ENCODE measurements around the gene ZNF512B.

Gene ZNF512B

GRCh38 chr20:63945031-63945658 is 24.6 kb downstream of the ZNF512B start:
- TF ChIP-seq EZH2phosphoT487 (IDR thresholded peaks at IDR 0.05; ENCODE audit: borderline replicate concordance): no peak
- no peak for TF ChIP-seq CTCF (conservative IDR thresholded peaks at IDR 0.05; ENCODE audit: low read length)
- Histone ChIP-seq H3F3A (ENCODE audit: low read depth) (peaks cover 14% of the 10 kb centered on the region), H3K79me2 (ENCODE audit: insufficient read depth, low read length) (peaks cover 38% of the 10 kb centered on the region), H3K4me3 (ENCODE audit: low read length, poor library complexity, severe bottlenecking) (no peak overlapping the region), H3K27me3 (ENCODE audit: insufficient read depth, low read length, poor library complexity, severe bottlenecking) (no peaks in the 10 kb centered on the region), H3K4me1 (ENCODE audit: insufficient read depth, low read length, poor library complexity, severe bottlenecking) (peaks cover 9% of the 10 kb centered on the region), H3K36me3 (ENCODE audit: insufficient read depth, low read length) (peaks cover 54% of the 10 kb centered on the region; the same call in 1 of the 2 replicates), H4K20me1 (ENCODE audit: insufficient read depth, low read length, poor library complexity, severe bottlenecking) (peaks cover 49% of the 10 kb centered on the region), H3K9ac (ENCODE audit: low read depth, low read length, poor library complexity, severe bottlenecking) (no peak overlapping the region), H2AFZ (ENCODE audit: low read length) (no peak overlapping the region), H3K4me2 (ENCODE audit: low read depth, low read length, poor library complexity, severe bottlenecking) (no peak overlapping the region), H3K9me2 (replicated peaks; ENCODE audit: low read depth, low read length) (no peaks in the 10 kb centered on the region), H3K9me3 (ENCODE audit: insufficient read depth, low read depth, low read length) (no peaks in the 10 kb centered on the region)

GRCh38 chr20:63944078-63944941 is 25.4 kb downstream of the ZNF512B start:
- Histone ChIP-seq H3K4me2 (ENCODE audit: low read depth, low read length, poor library complexity, severe bottlenecking) (no peak overlapping the region), H2AFZ (ENCODE audit: low read length) (no peak overlapping the region), H3K9me3 (ENCODE audit: insufficient read depth, low read depth, low read length) (no peaks in the 10 kb centered on the region), H3K79me2 (ENCODE audit: insufficient read depth, low read length) (peaks cover 30% of the 10 kb centered on the region), H4K20me1 (ENCODE audit: insufficient read depth, low read length, poor library complexity, severe bottlenecking) (peaks cover 41% of the 10 kb centered on the region), H3K9me2 (replicated peaks; ENCODE audit: low read depth, low read length) (no peaks in the 10 kb centered on the region), H3F3A (ENCODE audit: low read depth) (peaks cover 10% of the 10 kb centered on the region), H3K36me3 (ENCODE audit: insufficient read depth, low read length) (peaks cover 59% of the 10 kb centered on the region; the same call in 1 of the 2 replicates), H3K27me3 (ENCODE audit: insufficient read depth, low read length, poor library complexity, severe bottlenecking) (no peaks in the 10 kb centered on the region), H3K4me1 (ENCODE audit: insufficient read depth, low read length, poor library complexity, severe bottlenecking) (peaks cover 7% of the 10 kb centered on the region), H3K4me3 (ENCODE audit: low read length, poor library complexity, severe bottlenecking) (no peak overlapping the region), H3K9ac (ENCODE audit: low read depth, low read length, poor library complexity, severe bottlenecking) (no peak overlapping the region)
- TF ChIP-seq EZH2phosphoT487 (IDR thresholded peaks at IDR 0.05; ENCODE audit: borderline replicate concordance) (no peak), CTCF (conservative IDR thresholded peaks at IDR 0.05; ENCODE audit: low read length) (no peak)

- H3K4me1 ChIP-seq (ENCODE audit: insufficient read depth, low read length, poor library complexity, severe bottlenecking): peaks cover 1% of the 10 kb centered on the region
- peaks cover 5% of the 10 kb centered on the region for H3F3A ChIP-seq (ENCODE audit: low read depth)
- H3K9me2 ChIP-seq (replicated peaks; ENCODE audit: low read depth, low read length): no peaks in the 10 kb centered on the region
- H2AFZ ChIP-seq (ENCODE audit: low read length): no peak overlapping the region
- no peak overlapping the region for H3K4me3 ChIP-seq (ENCODE audit: low read length, poor library complexity, severe bottlenecking)
- no peak overlapping the region for H3K4me2 ChIP-seq (ENCODE audit: low read depth, low read length, poor library complexity, severe bottlenecking)
- peaks cover 59% of the 10 kb centered on the region; the same call in 1 of the 2 replicates for H3K36me3 ChIP-seq (ENCODE audit: insufficient read depth, low read length)
- TF ChIP-seq CTCF (conservative IDR thresholded peaks at IDR 0.05; ENCODE audit: low read length): no peak
- no peak for TF ChIP-seq EZH2phosphoT487 (IDR thresholded peaks at IDR 0.05; ENCODE audit: borderline replicate concordance)
- no peak overlapping the region for H3K9ac ChIP-seq (ENCODE audit: low read depth, low read length, poor library complexity, severe bottlenecking)
- H3K9me3 ChIP-seq (ENCODE audit: insufficient read depth, low read depth, low read length): no peaks in the 10 kb centered on the region
- H3K79me2 ChIP-seq (ENCODE audit: insufficient read depth, low read length): peaks cover 24% of the 10 kb centered on the region; the same call in 1 of the 2 replicates
- peaks cover 38% of the 10 kb centered on the region for H4K20me1 ChIP-seq (ENCODE audit: insufficient read depth, low read length, poor library complexity, severe bottlenecking)
- no peaks in the 10 kb centered on the region for H3K27me3 ChIP-seq (ENCODE audit: insufficient read depth, low read length, poor library complexity, severe bottlenecking)
Observed at GRCh38 chr20:63943808-63944077, 26.0 kb downstream of the ZNF512B start.

Data from Loucy (cell line).